Measurements from ENCODE around the gene MARCO.

DNA sequence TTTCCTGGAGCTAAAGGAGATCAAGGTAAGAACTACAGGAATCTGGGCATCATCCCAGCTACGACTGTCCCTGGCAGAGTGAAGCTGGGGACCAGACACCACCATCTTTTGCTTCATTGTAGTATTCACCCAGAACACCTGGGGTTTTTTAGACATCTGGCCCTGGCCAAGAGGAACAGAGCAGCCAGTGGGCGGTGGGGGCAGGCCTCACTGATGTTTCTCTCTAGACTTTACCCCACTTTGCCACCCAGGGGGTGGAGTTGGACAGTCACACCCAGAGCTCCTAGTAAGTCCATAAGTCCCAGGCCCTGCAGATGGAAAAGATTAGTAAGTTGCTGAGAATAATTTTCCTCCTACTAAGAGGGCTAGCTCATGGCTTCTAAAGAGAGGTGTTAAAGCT, 39.6 kb downstream of the MARCO start:
- no peak for TF ChIP-seq POLR2A (IDR thresholded peaks at IDR 0.05)
- TF ChIP-seq, protein P1, sequence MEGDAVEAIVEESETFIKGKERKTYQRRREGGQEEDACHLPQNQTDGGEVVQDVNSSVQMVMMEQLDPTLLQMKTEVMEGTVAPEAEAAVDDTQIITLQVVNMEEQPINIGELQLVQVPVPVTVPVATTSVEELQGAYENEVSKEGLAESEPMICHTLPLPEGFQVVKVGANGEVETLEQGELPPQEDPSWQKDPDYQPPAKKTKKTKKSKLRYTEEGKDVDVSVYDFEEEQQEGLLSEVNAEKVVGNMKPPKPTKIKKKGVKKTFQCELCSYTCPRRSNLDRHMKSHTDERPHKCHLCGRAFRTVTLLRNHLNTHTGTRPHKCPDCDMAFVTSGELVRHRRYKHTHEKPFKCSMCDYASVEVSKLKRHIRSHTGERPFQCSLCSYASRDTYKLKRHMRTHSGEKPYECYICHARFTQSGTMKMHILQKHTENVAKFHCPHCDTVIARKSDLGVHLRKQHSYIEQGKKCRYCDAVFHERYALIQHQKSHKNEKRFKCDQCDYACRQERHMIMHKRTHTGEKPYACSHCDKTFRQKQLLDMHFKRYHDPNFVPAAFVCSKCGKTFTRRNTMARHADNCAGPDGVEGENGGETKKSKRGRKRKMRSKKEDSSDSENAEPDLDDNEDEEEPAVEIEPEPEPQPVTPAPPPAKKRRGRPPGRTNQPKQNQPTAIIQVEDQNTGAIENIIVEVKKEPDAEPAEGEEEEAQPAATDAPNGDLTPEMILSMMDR (IDR thresholded peaks at IDR 0.05) = no peak
- TF ChIP-seq POLR2AphosphoS5 (IDR thresholded peaks at IDR 0.05; ENCODE audit: insufficient read depth in 1 of 2, low read depth in 1 of 2) = no peak

All from vagina (tissue), 2 donors.